Gastrocnemius medialis (tissue), 4 donors: Measurements from ENCODE around the gene HBE1.

Experiments used
- POLR2A ChIP-seq, 2 donors: fragments of 450-650 bp; IDR thresholded peaks; one replicate each; pipeline ENCODE4 v1.6.1; 2017; ENCODE audit warnings: antibody characterized with exemption in 2 of 2, mild to moderate bottlenecking in 2 of 2, moderate library complexity in 2 of 2
- TF ChIP-seq, protein P1 (sequence below), 5 experiments: fragments of 450-650 bp in 3 of 5; fragments of 200-600 bp in 2 of 5; sonication (generic) in 2 of 5; IDR thresholded peaks in 4 of 5; conservative IDR thresholded peaks in 1 of 5; 1 replicate in 4 of 5; 2 replicates in 1 of 5; pipeline ENCODE4 v1.5.1; 2016 to 2019; ENCODE audit warnings: antibody characterized with exemption in 5 of 5, mild to moderate bottlenecking in 3 of 5, moderate library complexity in 3 of 5

DNA sequence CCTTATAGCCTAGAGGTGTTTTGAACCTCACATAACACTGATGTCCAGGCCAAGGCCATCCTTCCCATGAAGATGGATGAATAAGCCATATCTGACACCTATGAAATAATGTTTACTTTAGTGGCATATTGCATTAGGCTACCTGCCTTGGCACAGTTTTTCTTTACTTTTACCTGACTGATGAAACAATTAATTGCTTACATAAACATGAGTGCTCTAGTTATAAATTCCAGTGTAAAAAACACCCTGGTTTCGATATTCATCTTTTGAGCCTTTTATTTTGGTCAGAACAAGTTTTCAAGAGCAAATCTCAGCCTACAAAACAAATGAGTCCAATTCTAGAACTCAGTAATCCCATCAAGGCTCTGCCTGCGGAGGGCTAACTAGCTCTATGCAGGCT is 7.0 kb upstream of the HBE1 start:
- TF ChIP-seq POLR2A (IDR thresholded peaks at IDR 0.05) = no peak
- TF ChIP-seq, protein P1, sequence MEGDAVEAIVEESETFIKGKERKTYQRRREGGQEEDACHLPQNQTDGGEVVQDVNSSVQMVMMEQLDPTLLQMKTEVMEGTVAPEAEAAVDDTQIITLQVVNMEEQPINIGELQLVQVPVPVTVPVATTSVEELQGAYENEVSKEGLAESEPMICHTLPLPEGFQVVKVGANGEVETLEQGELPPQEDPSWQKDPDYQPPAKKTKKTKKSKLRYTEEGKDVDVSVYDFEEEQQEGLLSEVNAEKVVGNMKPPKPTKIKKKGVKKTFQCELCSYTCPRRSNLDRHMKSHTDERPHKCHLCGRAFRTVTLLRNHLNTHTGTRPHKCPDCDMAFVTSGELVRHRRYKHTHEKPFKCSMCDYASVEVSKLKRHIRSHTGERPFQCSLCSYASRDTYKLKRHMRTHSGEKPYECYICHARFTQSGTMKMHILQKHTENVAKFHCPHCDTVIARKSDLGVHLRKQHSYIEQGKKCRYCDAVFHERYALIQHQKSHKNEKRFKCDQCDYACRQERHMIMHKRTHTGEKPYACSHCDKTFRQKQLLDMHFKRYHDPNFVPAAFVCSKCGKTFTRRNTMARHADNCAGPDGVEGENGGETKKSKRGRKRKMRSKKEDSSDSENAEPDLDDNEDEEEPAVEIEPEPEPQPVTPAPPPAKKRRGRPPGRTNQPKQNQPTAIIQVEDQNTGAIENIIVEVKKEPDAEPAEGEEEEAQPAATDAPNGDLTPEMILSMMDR (IDR thresholded peaks at IDR 0.05 in 4 of 5, conservative IDR thresholded peaks at IDR 0.05 in 1 of 5) = no peak
